Putamen (tissue), 1 donor: Measurements from ENCODE around the gene RNF224.

Source experiments
- DNase-seq: peaks from one replicate; pipeline ENCODE4 v3.0.0-alpha.2; 2016; ENCODE audit warnings: low spot score

The RNF224 gene

GRCh38 chr9:137215196-137215986 lies 11.9 kb upstream of the RNF224 start:
- no peak for DNase-seq

GRCh38 chr9:137216188-137216965 lies 10.9 kb upstream of the RNF224 start:
- DNase-seq: no peak

- DNase-seq: no peak
Measured at GRCh38 chr9:137217276-137218211, 9.8 kb upstream of the RNF224 start.

GRCh38 chr9:137218212-137218753 lies 9.0 kb upstream of the RNF224 start:
- DNase-seq: no peak

GRCh38 chr9:137218754-137219271 lies 8.5 kb upstream of the RNF224 start:
- DNase-seq: no peak

GRCh38 chr9:137219757-137220316 lies 7.5 kb upstream of the RNF224 start:
- DNase-seq: no peak

- DNase-seq: no peak
Measured at GRCh38 chr9:137220317-137221094, 6.8 kb upstream of the RNF224 start.

GRCh38 chr9:137221095-137221505 lies 6.2 kb upstream of the RNF224 start:
- no peak for DNase-seq

GRCh38 chr9:137221506-137222111 lies 5.7 kb upstream of the RNF224 start:
- no peak for DNase-seq

GRCh38 chr9:137222190-137223077 lies 4.9 kb upstream of the RNF224 start, which contains the start of gene RNF208:
Gene RNF208 (minus strand): TSS chr9:137222240. CDS start chr9:137221212, 1,028 bp downstream.
- DNase-seq: no peak

GRCh38 chr9:137223078-137223970 lies 4.0 kb upstream of the RNF224 start:
- DNase-seq: peak; percentile 97

- DNase-seq: no peak
Measured at GRCh38 chr9:137224830-137225694, 2.2 kb upstream of the RNF224 start, which contains the start of gene CYSRT1. Gene CYSRT1 (plus strand): TSS chr9:137225174. CDS start chr9:137225622, 448 bp downstream.

GRCh38 chr9:137225699-137226331 lies 1.5 kb upstream of the RNF224 start:
- no peak for DNase-seq

GRCh38 chr9:137226338-137227053 lies 806 bp upstream of the RNF224 start:
- DNase-seq: no peak

GRCh38 chr9:137227853-137228505 lies 677 bp downstream of the RNF224 start:
- DNase-seq: no peak
